ENCODE data around the gene SF3A1. TPM values are rescaled to one million over a fixed set of nuclear protein-coding genes. Genes with fewer than 3 reads are reported as not detected.

SF3A1 gene
- polyA plus RNA-seq, 1 donor from 2014 or later, result 14.4 TPM

DNA sequence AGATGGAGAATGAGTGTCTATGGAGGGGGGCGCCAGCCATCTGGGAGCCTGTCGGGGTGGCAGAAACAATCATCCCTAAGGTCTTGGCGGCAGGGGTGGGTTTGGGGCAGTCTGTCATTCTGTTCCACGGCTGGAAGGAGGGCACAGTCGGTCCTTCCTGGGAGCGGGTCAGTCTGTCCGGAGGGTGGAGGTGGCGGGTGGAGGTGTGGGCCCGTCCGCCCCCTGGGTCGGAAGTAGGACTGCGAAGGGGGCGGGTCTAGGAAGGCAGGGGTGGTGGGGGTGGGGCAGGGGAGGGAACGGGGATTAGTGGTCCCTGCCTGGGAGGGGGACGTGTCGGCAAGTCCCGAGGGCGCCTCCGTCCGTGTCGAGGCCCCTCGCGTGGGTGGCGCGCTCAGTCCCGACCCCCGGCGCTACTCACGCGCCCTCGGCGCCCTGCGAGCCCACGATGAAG, 30.4 kb downstream of the SF3A1 start:
- H3K36me3 ChIP-seq (ENCODE audit: insufficient read depth, low read length), result no peaks in the 10 kb centered on the region
- H3K9ac ChIP-seq (ENCODE audit: low read length), result peak overlapping the region; percentile 84
- H3K27me3 ChIP-seq (ENCODE audit: insufficient read depth, low read depth, low read length), result no peaks in the 10 kb centered on the region
- no peaks in the 10 kb centered on the region for H3K9me2 ChIP-seq (ENCODE audit: insufficient read depth, low read length)
- peak overlapping the region; percentile 92 for H3K4me3 ChIP-seq (ENCODE audit: low read length)
- H3K79me2 ChIP-seq (replicated peaks; ENCODE audit: insufficient read depth, low read length), result no peaks in the 10 kb centered on the region
- no peaks in the 10 kb centered on the region for H3K9me3 ChIP-seq (ENCODE audit: low read length)
- H4K20me1 ChIP-seq (ENCODE audit: insufficient read depth), result no peaks in the 10 kb centered on the region
- peak overlapping the region; percentile 59 for H3K4me2 ChIP-seq (ENCODE audit: low read length)
- peak overlapping the region; percentile 55 for H3K27ac ChIP-seq (ENCODE audit: low read length)
- H2AFZ ChIP-seq (ENCODE audit: low read depth, low read length), result peak overlapping the region; percentile 88
- TF ChIP-seq POLR2AphosphoS5 (IDR thresholded peaks at IDR 0.05) (no peak), TAF1 (IDR thresholded peaks at IDR 0.05; ENCODE audit: low read depth) (peak; percentile 5)
- H3F3A ChIP-seq (ENCODE audit: insufficient read depth, low read length, poor library complexity, severe bottlenecking), result no peaks in the 10 kb centered on the region

DNA sequence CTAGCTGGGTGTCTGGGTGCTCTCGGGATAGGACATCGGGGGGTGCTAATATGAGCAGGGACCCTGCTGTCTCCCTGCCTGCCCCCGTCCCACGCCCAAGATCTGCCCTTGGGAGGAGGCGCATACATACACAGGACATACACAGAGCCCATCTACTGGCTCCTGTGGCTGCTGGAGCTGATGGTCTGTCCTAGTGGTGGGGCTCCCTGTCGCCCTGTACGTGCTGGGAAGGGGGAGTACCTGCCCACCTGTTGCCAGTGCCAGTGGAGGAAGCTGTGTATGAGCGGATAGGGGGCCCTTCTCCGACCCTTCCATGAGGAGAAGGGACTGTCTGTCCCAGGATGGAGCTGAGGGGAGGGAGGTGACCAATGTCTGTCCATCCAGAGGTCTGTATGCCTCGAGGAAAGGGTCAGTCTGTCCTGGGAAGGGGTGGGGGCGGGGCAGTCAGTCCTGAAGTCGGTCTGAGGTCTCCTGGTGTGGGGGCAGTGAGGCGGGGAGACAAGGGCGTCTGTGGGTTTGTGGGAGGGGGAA, 30.9 kb downstream of the SF3A1 start:
- H3K4me3 ChIP-seq (ENCODE audit: low read length), result peak overlapping the region; percentile 92
- peak overlapping the region; percentile 84 for H3K9ac ChIP-seq (ENCODE audit: low read length)
- TF ChIP-seq EP300 (conservative IDR thresholded peaks at IDR 0.05; ENCODE audit: poor library complexity, severe bottlenecking), result no peak
- no peak for TF ChIP-seq SMC3 (conservative IDR thresholded peaks at IDR 0.05; ENCODE audit: poor library complexity)
- TF ChIP-seq, protein P1, sequence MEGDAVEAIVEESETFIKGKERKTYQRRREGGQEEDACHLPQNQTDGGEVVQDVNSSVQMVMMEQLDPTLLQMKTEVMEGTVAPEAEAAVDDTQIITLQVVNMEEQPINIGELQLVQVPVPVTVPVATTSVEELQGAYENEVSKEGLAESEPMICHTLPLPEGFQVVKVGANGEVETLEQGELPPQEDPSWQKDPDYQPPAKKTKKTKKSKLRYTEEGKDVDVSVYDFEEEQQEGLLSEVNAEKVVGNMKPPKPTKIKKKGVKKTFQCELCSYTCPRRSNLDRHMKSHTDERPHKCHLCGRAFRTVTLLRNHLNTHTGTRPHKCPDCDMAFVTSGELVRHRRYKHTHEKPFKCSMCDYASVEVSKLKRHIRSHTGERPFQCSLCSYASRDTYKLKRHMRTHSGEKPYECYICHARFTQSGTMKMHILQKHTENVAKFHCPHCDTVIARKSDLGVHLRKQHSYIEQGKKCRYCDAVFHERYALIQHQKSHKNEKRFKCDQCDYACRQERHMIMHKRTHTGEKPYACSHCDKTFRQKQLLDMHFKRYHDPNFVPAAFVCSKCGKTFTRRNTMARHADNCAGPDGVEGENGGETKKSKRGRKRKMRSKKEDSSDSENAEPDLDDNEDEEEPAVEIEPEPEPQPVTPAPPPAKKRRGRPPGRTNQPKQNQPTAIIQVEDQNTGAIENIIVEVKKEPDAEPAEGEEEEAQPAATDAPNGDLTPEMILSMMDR (IDR thresholded peaks at IDR 0.05; ENCODE audit: poor library complexity, severe bottlenecking), result no peak
- TF ChIP-seq, protein P2, sequence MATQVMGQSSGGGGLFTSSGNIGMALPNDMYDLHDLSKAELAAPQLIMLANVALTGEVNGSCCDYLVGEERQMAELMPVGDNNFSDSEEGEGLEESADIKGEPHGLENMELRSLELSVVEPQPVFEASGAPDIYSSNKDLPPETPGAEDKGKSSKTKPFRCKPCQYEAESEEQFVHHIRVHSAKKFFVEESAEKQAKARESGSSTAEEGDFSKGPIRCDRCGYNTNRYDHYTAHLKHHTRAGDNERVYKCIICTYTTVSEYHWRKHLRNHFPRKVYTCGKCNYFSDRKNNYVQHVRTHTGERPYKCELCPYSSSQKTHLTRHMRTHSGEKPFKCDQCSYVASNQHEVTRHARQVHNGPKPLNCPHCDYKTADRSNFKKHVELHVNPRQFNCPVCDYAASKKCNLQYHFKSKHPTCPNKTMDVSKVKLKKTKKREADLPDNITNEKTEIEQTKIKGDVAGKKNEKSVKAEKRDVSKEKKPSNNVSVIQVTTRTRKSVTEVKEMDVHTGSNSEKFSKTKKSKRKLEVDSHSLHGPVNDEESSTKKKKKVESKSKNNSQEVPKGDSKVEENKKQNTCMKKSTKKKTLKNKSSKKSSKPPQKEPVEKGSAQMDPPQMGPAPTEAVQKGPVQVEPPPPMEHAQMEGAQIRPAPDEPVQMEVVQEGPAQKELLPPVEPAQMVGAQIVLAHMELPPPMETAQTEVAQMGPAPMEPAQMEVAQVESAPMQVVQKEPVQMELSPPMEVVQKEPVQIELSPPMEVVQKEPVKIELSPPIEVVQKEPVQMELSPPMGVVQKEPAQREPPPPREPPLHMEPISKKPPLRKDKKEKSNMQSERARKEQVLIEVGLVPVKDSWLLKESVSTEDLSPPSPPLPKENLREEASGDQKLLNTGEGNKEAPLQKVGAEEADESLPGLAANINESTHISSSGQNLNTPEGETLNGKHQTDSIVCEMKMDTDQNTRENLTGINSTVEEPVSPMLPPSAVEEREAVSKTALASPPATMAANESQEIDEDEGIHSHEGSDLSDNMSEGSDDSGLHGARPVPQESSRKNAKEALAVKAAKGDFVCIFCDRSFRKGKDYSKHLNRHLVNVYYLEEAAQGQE (IDR thresholded peaks at IDR 0.05; ENCODE audit: borderline replicate concordance), result no peak
- no peak for TF ChIP-seq RAD21 (conservative IDR thresholded peaks at IDR 0.05)
- no peak for TF ChIP-seq EZH2 (IDR thresholded peaks at IDR 0.05; ENCODE audit: borderline replicate concordance, insufficient read depth, low read length, poor library complexity, severe bottlenecking)
- no peak for TF ChIP-seq POLR2AphosphoS5 (IDR thresholded peaks at IDR 0.05)
- no peak for TF ChIP-seq MXI1 (conservative IDR thresholded peaks at IDR 0.05; ENCODE audit: poor library complexity, severe bottlenecking)
- no peaks in the 10 kb centered on the region for H3F3A ChIP-seq (ENCODE audit: insufficient read depth, low read length, poor library complexity, severe bottlenecking)
- H3K4me2 ChIP-seq (ENCODE audit: low read length), result peak overlapping the region; percentile 59
- H2AFZ ChIP-seq (ENCODE audit: low read depth, low read length), result no peak overlapping the region
- no peaks in the 10 kb centered on the region for H3K9me3 ChIP-seq (ENCODE audit: low read length)
- H4K20me1 ChIP-seq (ENCODE audit: insufficient read depth), result no peaks in the 10 kb centered on the region
- H3K79me2 ChIP-seq (replicated peaks; ENCODE audit: insufficient read depth, low read length), result no peaks in the 10 kb centered on the region
- no peak overlapping the region for H3K27ac ChIP-seq (ENCODE audit: low read length)
- no peaks in the 10 kb centered on the region for H3K36me3 ChIP-seq (ENCODE audit: insufficient read depth, low read length)
- no peaks in the 10 kb centered on the region for H3K27me3 ChIP-seq (ENCODE audit: insufficient read depth, low read depth, low read length)
- no peaks in the 10 kb centered on the region for H3K9me2 ChIP-seq (ENCODE audit: insufficient read depth, low read length)
